KMS-11 (cell line): ENCODE data around the gene CNPY4.

ENCODE experiments used
- H2AFZ ChIP-seq: fragments of 200-600 bp; sonication (generic); 2 replicates; pipeline ENCODE4 v1.6.1; 2016; ENCODE audit warnings: antibody characterized with exemption, mixed run types, low read depth
- H3K27ac ChIP-seq: fragments of 200-600 bp; sonication (generic); 2 replicates; pipeline ENCODE4 v1.6.1; 2016; ENCODE audit warnings: mild to moderate bottlenecking, mixed run types
- H3K27me3 ChIP-seq: fragments of 200-600 bp; sonication (generic); 2 replicates; pipeline ENCODE4 v1.6.1; 2017; ENCODE audit warnings: mild to moderate bottlenecking, low read depth, mixed run types, moderate library complexity; ENCODE audit not compliant: insufficient read depth
- H3K36me3 ChIP-seq: fragments of 200-600 bp; sonication (generic); 2 replicates; pipeline ENCODE4 v1.6.1; 2017; ENCODE audit warnings: mild to moderate bottlenecking, mixed run types; ENCODE audit not compliant: insufficient read depth
- H3K4me1 ChIP-seq: fragments of 200-600 bp; sonication (generic); 2 replicates; pipeline ENCODE4 v1.6.1; 2016; ENCODE audit warnings: mild to moderate bottlenecking, low read depth, mixed run types; ENCODE audit not compliant: poor library complexity, severe bottlenecking
- H3K4me2 ChIP-seq: fragments of 200-600 bp; sonication (generic); 2 replicates; pipeline ENCODE4 v1.7.0; 2016; ENCODE audit warnings: mild to moderate bottlenecking, mixed run types
- H3K4me3 ChIP-seq: fragments of 200-600 bp; sonication (generic); IDR thresholded peaks from 2 replicates; pipeline ENCODE4 v1.6.1; 2017; ENCODE audit warnings: low read depth, low read length, mixed read lengths; ENCODE audit not compliant: insufficient read depth
- H3K79me2 ChIP-seq: fragments of 200-600 bp; sonication (generic); 2 replicates; pipeline ENCODE4 v1.6.1; 2016; ENCODE audit warnings: low read depth, mixed run types; ENCODE audit not compliant: insufficient read depth
- H3K9ac ChIP-seq: fragments of 200-600 bp; sonication (generic); 2 replicates; pipeline ENCODE4 v1.6.1; 2016; ENCODE audit warnings: mild to moderate bottlenecking, mixed run types
- H4K20me1 ChIP-seq: fragments of 200-600 bp; sonication (generic); 2 replicates; pipeline ENCODE4 v1.6.1; 2016; ENCODE audit warnings: mild to moderate bottlenecking, mixed run types; ENCODE audit not compliant: insufficient read depth
- TF ChIP-seq, protein P1 (sequence below): fragments of 200-600 bp; sonication (generic); conservative IDR thresholded peaks from 2 replicates; pipeline ENCODE4 v1.6.1; 2017; ENCODE audit warnings: low read depth, mild to moderate bottlenecking, antibody characterized with exemption, low read length, moderate library complexity, mixed read lengths

The CNPY4 gene

GRCh38 chr7:100167912-100168323, 48.5 kb downstream of the CNPY4 start:
- Histone ChIP-seq H3K79me2 (no peaks in the 10 kb centered on the region), H3K27ac (no peak overlapping the region), H3K4me3 (no peak overlapping the region), H3K9ac (no peak overlapping the region), H2AFZ (no peak overlapping the region), H4K20me1 (no peaks in the 10 kb centered on the region), H3K27me3 (peaks cover 91% of the 10 kb centered on the region), H3K4me1 (peaks cover 7% of the 10 kb centered on the region), H3K4me2 (no peak overlapping the region; the same call in 1 of the 2 replicates), H3K36me3 (no peaks in the 10 kb centered on the region)
- TF ChIP-seq, protein P1, sequence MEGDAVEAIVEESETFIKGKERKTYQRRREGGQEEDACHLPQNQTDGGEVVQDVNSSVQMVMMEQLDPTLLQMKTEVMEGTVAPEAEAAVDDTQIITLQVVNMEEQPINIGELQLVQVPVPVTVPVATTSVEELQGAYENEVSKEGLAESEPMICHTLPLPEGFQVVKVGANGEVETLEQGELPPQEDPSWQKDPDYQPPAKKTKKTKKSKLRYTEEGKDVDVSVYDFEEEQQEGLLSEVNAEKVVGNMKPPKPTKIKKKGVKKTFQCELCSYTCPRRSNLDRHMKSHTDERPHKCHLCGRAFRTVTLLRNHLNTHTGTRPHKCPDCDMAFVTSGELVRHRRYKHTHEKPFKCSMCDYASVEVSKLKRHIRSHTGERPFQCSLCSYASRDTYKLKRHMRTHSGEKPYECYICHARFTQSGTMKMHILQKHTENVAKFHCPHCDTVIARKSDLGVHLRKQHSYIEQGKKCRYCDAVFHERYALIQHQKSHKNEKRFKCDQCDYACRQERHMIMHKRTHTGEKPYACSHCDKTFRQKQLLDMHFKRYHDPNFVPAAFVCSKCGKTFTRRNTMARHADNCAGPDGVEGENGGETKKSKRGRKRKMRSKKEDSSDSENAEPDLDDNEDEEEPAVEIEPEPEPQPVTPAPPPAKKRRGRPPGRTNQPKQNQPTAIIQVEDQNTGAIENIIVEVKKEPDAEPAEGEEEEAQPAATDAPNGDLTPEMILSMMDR: no peak

DNA sequence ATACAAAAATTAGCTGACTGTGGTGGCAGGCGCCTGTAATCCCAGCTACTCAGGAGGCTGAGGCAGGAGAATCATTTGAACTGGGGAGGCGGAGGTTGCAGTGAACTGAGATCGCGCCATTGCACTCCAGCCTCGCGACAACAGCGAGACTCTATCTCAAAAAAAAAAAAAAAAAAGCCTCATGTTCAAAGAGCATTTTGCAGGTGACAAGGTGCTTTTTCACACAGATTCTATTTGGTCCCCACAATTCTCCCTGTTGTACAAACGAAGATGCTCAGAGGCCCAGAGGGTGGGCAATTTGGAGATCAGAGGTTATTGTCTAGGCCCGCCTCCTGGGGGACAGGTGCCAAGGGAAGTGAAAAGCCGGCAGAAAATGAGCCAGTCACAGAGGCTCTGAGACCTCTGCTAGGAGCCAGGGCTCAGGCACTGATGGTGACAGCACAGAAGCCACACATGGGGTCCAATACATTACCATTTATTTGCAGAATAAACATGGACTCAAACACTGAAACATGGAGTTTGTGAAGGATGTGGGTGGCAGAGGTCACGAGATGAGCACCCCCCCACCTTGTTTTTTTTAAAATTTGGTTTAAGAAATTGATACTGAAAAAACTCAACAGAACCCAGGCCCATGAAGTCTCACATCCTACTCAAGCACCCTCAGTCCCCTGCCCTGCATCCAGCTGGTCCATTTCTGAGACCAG, 49.9 kb downstream of the CNPY4 start:
- Histone ChIP-seq H3K4me1 (peaks cover 7% of the 10 kb centered on the region), H3K27ac (no peak overlapping the region), H3K36me3 (no peaks in the 10 kb centered on the region), H3K4me2 (no peak overlapping the region), H3K9ac (no peak overlapping the region), H3K27me3 (peaks cover 90% of the 10 kb centered on the region), H2AFZ (no peak overlapping the region), H3K79me2 (no peaks in the 10 kb centered on the region), H3K4me3 (no peak overlapping the region), H4K20me1 (no peaks in the 10 kb centered on the region)
- TF ChIP-seq, protein P1: no peak

GRCh38 chr7:100170101-100170897, 50.9 kb downstream of the CNPY4 start:
- H4K20me1 ChIP-seq: no peaks in the 10 kb centered on the region
- H3K9ac ChIP-seq: no peak overlapping the region
- peaks cover 7% of the 10 kb centered on the region for H3K4me1 ChIP-seq
- H3K4me3 ChIP-seq: no peak overlapping the region
- TF ChIP-seq, protein P1: no peak
- peaks cover 90% of the 10 kb centered on the region for H3K27me3 ChIP-seq
- H3K4me2 ChIP-seq: no peak overlapping the region
- no peak overlapping the region for H2AFZ ChIP-seq
- H3K79me2 ChIP-seq: no peaks in the 10 kb centered on the region
- H3K36me3 ChIP-seq: no peaks in the 10 kb centered on the region
- no peak overlapping the region for H3K27ac ChIP-seq

GRCh38 chr7:100171087-100171681, 51.8 kb downstream of the CNPY4 start:
- Histone ChIP-seq H3K36me3 (no peaks in the 10 kb centered on the region), H3K79me2 (no peaks in the 10 kb centered on the region), H4K20me1 (no peaks in the 10 kb centered on the region), H3K4me1 (peaks cover 7% of the 10 kb centered on the region), H3K27me3 (peaks cover 87% of the 10 kb centered on the region), H3K4me2 (no peak overlapping the region), H3K27ac (no peak overlapping the region), H2AFZ (no peak overlapping the region), H3K9ac (no peak overlapping the region), H3K4me3 (no peak overlapping the region)
- TF ChIP-seq, protein P1: no peak
